HG02981 (cell line): Measurements from ENCODE around the gene C4orf50.

Source experiments
- ATAC-seq: cut with Tn5 transposase; IDR thresholded peaks from one replicate; pipeline ENCODE4 v1.9.1; 2021; ENCODE audit warnings: mild to moderate bottlenecking, moderate library complexity; ENCODE audit not compliant: unreplicated experiment

C4orf50 gene

DNA sequence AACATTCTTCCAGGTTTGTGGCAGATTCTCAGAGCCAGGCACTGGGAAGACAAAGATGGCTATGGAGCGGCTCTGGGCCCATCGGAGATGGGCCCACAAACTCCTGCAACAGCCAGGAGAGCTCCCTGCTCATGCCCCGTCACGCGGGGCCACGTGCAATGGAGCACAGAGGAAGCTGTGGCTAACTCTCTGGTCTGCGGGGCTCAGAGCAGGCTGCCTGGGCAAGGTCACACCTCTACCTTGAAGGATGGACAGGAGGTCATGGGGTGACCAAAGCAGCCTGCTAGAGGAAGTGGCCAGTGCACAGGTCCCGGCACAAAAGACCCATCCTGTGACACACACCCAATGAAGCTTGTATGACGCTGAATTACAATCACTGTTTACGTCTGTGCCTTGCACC is 45.2 kb downstream of the C4orf50 start:
- no peak for ATAC-seq

DNA sequence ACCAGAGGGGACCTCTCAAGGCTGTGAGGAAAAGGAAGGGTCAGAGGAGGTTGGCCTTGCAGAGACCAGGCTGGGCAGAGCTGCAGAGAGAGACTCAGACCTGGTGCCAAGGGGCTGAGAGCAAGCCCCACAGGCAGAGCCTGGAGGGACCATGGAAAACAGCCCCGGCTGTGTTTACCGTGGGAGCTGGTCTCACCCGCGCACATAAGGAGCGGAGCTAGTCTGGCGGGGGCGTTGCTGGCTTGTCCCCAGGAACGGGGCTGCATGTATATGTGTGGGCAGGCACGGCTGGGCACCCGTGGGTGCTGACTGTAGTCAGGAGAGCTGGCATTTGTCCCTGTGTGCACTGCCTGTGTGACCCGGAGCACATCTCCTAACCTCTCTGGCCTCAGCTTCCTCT is 45.7 kb downstream of the C4orf50 start:
- ATAC-seq: no peak

DNA sequence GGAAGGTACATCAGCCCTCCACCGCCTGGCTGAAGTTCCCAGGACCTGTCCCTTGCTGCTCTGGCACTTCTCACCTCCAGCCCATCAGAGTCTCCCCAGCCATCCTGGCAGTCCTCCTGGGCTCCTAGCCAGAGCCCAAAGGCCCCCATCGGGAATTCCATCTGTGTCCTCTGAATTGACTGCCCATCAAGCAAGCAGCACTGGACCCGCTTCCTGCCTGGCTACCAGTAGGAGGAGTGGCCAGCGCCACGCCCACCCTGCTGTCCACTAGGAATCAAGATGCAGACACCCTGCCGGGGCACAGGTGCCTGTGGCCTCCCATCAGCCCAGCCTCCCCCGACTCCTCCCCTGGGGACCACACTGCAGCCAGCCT is 47.2 kb downstream of the C4orf50 start:
- ATAC-seq: no peak

DNA sequence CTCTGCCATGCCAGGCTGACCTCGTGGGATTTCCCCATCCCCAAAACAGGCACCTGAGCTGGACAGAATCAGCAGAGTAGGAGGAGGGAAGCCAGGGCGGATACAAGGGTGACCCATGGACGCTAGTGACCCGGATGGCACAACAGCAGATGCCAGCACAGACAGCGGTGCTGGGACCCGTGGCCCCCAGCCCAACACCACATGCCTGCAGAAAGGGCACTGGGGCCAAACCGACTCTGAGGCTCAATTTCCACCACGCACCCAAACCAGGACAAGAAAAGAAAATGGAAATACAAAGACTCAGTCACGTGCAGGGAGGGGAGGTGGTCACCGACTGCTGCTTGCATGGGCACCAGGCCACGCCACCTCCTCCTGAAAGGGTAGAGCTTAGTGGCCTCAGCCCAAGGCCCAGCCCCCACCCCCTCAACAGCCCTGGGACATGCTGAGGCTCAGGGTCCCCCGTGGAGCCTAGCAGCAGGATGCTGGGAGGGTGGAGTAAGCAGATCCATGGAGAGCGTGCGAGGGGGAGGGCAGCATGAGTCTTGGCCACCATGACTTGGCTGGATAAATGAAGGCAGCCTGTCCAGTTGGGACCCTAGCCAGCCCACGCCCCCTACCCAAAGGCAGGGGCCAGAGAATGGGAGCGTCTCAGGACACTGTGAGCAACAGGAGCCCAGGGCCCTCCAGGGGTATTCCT is 47.7 kb downstream of the C4orf50 start:
- ATAC-seq: no peak

DNA sequence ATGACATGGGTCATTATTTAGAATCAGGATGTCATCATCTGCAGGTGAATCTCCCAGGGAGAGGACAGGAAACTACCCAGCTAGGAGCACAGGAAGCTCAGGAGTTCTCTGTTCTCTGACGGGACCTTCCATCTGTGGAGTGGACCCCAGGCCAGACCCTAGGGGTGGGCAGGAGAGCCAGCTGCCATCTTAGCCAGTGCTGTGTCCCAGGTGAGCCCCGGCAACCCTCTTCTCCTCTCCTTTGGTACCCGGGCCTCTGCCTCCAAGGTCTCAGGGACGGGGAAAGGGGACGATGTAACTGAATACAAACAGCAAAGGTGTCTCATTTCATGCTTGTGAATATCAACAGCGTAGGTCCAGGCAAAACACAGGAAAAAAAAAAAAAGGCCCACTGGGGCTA is 48.5 kb downstream of the C4orf50 start:
- no peak for ATAC-seq

DNA sequence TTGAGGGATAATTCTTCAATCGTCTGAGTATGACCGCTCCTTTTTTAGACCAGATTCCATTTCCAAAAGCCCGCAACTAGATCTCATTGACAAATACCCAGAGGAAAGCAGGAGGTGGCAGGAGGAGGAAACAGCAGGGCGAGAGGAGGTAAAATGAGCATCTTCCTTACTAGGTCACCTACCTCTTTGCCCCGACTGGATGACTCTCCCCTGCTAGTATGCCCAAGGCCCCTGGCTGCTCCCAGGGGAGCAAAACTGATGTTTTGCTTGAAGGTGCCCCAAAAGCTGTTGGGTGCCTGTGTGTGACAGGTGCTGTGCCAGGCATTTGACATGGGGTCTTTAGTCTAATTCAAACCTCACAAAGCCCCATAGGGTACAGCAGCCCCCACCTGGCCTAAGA is 48.9 kb downstream of the C4orf50 start:
- no peak for ATAC-seq

DNA sequence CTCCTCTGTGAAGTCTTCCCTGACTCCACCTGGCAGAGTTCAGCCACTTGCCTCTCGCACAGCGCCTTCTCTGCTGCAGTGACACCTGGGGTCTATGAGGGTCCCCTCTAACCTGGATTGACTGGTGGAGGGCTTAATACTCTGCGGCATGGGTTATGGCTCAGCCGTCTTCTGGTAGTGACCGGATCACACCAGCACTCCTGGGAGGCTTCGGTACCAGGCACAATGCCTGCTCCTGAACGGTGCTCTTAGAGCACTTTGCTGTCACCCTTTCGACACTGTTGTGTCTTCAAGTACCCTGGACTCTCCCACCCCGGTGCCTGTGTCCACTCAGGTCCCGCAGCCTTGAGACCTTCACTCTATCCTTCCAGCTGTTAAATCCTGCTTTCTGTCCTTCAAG is 50.0 kb downstream of the C4orf50 start:
- no peak for ATAC-seq

DNA sequence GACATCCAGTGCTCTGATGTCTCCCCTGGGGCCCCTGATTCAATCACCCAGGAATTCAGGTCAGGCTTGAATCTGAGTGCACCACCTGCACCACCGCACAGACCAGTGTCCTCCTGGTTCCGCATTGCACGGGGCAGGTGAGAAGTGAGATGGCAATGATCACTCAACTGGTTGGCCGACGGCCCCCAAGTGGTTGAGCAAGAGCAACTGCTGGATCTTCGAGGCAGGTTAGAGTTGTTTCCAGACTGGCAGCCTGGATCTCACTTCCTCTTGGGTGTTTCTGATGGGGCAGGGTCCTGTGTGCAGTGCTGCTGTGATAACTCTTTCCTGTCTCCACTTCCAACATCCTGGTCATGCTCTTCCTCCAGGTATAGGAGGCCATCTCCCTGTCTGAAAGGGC is 50.4 kb downstream of the C4orf50 start:
- ATAC-seq: no peak

DNA sequence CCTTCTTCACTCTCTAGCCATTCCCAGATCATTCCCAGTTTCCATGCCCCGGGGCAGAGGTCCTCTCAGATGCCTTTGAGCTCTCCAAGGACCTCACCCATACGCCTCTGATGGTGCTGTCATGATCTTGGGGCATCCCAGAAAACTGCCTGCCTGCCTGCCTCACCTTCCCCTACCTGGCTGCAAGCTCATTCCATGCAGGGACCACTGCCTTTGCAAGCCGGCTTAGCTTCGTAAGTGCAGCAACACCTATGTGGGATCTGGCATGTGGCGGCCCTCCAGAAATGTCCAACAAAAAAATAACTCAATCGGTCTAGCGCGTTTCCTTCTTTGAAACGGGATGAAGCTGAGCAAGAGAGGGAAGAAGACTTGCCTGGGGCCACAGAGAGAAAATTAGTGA is 53.0 kb downstream of the C4orf50 start:
- ATAC-seq: no peak

DNA sequence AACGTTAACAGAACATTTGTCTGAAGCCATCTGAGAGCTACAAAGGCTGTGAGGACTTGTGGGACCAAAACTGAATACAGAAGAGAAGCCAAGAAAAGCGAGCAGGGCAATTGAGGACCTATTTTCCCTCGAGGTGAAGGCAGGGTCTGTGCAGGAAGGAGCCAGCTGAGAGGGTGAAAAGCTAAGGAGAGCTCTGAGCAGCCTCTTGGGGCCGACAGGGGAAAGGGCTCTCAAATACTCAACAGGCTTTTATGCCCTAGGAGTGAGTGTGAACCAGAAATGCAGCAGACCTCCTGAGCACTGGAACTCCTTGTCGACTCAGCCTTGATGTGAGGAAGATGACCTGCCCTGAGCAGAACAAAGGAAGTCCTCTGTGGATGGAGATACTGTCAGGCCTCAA is 54.2 kb downstream of the C4orf50 start:
- no peak for ATAC-seq

DNA sequence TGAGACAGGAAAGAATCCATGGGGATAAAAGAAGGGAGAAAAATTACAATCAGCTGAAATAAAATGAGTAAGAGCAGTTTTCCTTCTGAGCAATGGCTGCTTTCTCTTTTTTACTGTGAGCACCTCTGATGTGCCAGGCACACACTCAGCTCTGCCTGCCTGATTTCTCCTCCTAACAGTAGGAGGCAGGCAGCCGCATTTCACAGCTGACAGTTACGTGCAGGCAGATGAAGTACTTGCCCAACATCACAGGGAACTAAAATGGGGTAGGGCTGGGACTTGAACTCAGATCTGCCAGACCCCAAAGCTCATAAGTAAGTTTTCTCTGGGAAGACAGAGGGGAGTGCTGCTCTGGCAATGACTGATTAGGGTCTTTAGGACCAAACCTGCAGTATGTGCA is 54.6 kb downstream of the C4orf50 start:
- ATAC-seq: no peak

DNA sequence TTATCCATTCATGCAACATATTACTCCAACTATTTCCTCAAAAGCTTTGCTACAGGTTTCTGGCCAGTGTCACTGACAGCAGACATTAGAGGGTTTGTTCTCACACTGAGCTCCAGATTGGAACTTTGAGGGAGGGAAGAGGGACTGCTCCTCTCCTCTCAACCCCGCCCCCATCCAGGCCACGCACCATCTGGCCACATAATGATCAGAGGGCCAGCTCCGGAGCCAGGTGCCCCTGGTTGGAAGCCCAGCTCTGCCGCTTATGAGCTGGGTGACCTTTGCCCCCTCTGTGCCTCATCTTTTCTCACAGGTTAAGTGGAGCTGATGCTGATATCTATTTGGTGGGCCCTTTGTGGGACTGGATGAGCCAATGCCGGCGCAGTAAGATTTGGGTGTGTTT is 55.8 kb downstream of the C4orf50 start:
- no peak for ATAC-seq

DNA sequence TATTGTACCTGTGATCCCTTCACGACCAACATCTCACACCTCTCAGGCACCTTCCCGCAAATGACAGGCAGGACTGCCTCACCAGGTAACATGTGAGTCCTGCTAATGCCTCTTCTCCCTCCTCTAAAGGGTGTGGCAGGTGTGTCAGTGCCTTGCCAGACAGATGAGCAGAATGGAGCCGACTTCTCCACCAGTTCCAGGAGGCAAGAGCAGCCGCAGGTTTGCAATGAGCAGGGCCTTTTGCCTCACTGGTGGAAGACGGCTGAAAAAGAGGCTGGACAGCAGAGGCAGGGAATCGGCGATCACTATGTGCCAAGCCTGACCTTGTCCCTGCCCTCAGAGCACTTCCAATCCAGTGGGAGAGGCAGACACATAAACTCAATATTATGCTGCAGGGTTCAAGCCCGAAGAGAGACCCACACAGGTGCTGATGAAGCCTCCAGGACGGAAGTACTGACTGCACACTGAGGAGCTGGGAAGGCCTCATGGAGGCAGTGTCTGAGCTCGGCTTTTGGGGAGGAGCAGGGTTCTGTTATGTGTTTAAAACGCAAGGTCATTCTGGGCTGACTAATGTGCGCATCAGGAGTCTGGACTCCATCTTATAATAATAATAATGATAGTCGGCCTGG is 57.9 kb downstream of the C4orf50 start:
- no peak for ATAC-seq

DNA sequence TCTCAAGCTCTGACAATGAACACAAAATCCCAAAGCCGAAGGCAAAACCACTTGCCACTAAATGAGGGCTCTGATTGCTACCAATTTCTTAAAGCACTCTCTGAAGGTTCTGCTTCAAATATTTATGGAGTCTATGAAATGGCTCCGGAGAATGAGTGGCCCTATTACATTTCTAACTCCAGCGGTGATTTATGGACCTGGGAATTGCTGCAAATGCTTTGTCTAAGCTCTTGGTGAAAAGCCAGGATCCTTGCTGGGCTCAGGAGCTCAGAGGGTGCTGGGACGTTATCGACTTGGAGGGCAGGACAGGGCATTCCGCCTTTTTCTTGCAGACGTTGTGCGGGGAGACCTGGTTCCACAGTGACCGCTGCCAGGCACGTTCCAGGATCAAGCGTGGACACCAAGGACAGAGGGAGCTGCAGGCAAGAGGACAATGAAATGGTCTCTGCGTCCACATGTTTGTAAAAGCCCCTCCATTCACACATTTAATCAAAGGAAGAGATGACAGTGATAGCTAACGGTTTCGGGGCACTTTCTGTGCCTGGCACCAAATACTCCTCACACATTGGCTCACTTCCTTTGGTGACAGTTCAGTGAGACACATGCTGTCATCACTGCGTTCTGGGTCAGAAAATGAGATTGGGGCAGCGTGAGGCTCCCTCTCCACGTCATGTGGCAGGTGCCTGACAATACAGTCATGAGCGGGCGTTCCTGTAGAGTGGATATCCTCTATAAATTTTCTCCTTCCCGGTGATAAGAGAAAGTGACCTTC is 58.8 kb downstream of the C4orf50 start:
- no peak for ATAC-seq

DNA sequence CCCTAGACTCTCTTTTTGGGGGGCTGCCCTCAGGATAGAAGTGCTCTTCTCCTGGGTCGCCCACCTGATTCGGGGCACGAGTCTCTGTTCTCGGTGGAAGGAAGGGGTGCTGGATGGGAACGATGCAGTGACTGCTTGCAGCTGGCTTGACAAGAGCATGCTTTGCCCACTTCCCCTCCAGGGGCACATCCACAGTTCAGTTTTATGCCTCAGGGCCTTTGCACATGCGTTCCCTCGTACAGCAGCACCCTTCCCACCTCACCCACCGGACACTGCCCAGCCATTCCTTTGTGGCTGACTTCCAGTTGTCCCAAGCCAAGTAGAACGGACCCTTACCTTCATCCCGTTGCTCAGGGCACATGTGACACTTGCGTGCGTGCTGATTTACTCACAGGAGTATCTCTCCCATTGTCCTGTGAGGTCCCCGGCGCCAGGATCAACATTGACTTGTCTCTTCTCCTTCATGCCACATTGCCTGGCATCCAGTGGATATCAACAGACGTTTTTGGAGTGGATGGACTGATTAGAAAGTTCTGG is 60.0 kb downstream of the C4orf50 start:
- ATAC-seq: no peak

DNA sequence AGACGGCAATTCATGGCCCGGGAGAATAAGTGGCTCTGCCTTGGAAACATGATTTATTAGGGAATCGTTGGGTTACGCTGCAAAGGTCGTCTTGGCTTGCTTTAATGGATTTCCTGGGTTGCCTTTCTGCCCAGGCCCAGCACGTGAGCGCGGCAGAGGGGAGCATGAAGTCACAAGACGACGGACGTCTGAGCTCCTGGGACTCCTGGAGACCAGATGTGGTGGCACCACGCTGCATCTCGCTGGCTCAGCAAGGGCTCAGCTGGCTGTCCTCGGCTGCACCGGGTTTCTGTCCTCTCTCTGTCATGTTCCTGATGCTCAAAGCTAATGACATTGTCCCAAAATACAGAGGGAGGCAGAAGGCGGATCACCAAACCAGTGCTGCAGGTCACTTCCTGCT is 61.2 kb downstream of the C4orf50 start:
- ATAC-seq: no peak

DNA sequence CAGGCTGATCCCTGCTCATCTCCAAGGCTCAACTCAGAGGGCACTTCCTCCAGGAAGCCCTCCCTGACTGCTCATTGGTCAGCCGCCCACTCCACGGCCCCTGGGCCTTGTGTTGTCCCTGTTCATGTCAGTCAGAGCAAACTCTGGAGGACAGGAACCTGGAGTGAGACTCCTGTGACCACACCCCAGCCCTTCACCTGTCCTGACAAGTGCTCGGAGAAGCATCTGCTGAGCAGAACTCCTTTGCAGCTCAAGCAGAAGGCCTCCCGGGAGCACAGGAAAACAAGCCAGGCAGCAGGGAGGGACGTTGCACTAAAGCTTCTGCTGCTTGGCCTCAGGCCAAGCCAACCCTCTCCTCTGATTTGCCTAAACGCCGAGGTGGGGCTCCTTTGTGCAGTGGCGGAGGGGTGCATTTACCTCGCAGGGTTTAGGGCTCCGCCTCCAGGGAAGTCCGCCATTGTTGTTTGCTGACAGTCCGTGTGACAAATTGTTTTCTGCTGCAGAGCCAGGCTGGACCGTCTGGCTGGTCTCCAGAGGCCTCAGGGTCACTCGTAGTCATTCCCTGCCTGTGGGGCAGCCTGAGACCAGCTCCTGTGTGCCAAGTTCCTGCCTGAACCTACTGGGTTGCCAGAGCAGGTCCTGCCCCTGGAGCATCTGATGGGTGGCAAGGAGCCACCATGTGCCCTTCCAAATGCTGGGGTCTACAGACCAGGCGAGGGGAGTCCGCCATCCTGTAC is 61.8 kb downstream of the C4orf50 start:
- ATAC-seq: no peak

DNA sequence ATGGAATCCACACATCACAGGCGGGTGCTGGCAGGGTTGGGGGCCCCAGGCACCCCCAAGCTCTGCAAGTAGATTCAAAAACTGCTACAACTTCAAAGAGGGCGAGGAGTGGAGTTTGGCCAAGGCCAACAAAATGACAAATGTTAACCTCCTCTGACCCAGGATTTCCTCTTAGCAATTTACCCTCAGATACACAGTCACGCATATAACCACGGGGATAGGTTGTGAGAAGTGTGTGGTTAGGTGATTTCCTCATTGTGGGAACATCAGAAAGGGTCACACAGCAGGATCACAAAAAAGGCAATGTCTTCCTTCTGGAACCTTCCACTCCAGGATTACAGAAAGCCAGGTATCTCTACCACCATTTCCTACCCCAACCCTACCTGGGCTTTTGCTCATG is 62.4 kb downstream of the C4orf50 start:
- ATAC-seq: no peak

DNA sequence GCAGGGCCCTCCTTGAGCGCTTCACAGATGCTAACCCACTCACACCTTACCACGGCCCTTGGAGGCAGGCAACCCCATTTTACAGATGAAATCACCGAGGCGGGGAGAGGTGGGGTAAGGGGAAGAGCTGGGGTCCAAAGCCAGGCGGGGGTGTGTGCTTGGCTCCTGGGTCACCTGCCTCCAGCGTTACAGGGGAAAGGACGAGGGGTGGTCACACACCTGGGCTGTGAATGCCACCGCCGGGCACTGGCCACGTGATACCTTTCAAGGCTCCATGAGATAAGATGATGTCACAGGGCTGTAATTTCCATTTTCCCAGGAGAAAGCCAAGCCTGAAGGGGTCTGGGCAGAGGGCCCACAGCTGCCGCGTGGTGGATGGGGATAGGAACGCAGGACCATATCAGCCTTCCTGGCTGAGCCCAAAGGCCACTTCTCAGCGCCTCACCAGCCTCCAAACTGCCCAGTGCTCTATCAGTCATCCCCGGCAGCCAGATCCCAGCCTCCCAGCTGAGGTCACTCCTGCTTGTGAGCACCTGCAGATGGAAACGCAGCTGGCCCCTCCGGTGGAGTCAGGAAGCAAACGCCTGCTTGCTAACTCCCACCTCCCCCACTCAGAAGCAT is 62.9 kb downstream of the C4orf50 start:
- no peak for ATAC-seq

DNA sequence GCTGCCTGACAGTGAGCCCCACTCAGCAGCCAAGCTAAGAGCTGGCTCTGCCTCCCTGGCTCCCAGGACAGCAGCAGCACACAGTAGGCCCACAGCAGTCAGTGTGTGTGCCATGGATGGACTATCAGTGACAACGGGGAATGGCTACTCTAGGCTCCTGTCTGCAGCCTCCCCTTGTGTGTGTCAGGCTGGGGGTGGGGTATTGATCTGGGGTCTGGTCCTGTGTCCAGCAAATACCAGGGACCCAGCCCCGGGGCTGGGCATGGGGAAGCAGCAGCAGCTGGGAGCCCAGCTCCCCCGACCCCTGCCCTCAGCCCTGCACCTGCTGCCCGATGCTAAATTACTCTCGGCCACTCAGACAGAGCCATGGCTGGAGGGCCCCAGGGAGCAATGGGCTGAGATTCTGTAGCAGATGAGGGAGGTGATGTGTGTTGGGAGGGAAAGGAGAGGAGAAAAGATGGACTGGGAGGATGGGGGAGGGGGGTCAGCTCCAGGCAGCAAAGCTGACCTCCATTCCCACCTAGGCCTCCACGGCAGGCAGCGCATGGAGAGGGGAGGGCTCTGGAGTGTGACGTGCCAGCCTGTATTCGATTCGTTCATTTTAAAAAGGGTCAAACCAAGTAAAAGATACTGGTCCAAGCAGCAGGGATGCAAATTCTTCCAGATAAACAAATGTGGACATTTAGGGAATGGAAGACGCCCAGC is 64.0 kb downstream of the C4orf50 start:
- ATAC-seq: no peak
